HG03097 (cell line): ENCODE measurements around the gene ITPKA.
A peak's percentile ranks its signal among the peaks of the same experiment; 100 is the strongest.
"Not testable (repeated sequence)": the region's sequence is repeated elsewhere in the genome, so short reads cannot be mapped to it uniquely, and the experiment has no call there.

Experiments used
- ATAC-seq: cut with Tn5 transposase; IDR thresholded peaks from one replicate; pipeline ENCODE4 v1.9.1; 2021; ENCODE audit not compliant: unreplicated experiment, low FRiP score

ITPKA gene

DNA sequence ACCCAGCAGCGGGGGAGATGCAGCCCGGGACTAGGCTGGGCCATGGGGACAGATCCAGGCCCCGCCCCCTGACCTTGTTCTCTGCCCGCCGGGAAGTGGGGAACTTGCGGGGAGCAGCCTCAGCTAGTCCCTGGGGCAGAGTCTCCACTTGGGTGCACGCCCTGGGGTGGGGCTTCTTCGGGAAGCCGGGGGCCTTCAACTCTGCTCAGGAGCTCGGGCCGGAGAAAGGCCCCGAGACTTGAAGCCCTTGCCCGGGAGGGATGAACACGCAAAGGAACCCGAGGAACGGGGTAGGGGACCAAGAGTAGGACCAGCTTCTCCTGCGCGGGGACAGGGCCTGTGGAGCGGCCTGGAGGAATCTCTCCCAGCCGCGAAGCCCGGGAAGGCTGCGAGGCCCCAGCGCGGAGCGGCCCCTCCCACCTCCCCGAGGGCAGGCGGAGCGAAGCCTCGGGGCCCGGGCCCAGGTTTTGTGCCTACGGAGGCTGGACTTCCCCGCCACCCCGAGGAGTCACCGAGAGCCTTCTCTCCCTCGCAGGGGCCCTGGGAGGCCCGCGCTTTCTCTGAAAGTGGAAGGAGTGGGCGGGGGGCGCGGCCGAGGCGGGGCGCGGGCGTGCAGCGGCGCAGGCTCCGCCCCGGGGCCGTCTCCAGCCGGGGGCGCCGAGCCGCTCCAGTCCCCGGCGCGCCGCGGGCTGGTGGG, at the start of gene ITPKA:
Gene ITPKA (plus strand): TSS at position 670 of the 697 bp plus-strand sequence. CDS start 54 bp downstream, outside the sequence.
- ATAC-seq: peak; percentile 56

DNA sequence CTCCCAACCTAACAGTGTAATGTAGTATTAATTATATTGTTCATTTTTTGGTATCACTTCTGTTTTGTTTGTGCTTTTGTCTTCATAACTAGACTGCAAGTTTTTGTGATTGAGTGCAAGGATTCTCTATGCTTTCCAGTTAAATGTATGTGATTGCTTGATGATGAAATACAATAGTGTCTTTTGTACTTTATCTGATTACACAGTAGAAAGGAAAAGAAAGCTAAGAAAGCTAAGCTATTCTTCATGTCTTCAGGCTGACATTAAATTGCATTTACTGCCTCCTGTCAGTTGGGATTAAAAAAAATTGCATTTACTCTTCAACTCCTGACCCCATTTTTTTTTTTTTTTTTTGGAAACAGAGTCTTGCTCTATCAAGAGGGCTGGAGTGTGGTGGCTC, 48.3 kb upstream of the ITPKA start:
- no peak for ATAC-seq

DNA sequence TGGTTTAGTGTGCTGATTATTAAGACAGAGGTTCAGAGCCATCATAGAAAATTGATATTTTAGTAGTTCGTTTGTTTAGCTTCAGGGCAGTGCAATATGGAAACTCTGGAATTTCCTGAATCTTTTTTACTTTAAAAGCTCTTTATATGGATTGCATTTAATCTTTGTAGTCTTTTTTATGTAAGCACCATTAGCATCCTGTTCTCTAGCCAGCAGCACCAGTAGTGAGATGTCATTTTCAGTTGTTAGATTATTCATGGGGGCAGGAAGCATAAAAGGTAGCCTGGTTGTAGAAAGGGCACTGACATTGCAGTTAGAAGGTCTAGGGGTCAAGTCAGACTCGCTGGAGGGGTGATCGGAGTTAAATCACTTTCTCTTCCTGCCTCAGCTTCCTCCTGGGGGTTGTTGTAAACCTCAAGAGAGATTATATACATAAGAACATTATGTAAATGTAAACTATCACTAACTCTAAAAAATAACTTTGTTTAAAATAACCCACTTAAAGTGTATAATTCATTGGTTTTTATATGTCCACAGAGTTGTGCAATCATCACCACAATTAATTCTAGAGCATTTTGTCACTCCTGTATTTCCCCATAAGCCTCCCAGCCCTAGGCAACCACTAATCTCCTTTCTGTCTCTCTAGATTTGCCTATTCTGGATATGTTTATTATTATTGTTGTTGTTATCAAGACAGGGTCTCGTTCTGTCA, 31.4 kb upstream of the ITPKA start:
- no peak for ATAC-seq

DNA sequence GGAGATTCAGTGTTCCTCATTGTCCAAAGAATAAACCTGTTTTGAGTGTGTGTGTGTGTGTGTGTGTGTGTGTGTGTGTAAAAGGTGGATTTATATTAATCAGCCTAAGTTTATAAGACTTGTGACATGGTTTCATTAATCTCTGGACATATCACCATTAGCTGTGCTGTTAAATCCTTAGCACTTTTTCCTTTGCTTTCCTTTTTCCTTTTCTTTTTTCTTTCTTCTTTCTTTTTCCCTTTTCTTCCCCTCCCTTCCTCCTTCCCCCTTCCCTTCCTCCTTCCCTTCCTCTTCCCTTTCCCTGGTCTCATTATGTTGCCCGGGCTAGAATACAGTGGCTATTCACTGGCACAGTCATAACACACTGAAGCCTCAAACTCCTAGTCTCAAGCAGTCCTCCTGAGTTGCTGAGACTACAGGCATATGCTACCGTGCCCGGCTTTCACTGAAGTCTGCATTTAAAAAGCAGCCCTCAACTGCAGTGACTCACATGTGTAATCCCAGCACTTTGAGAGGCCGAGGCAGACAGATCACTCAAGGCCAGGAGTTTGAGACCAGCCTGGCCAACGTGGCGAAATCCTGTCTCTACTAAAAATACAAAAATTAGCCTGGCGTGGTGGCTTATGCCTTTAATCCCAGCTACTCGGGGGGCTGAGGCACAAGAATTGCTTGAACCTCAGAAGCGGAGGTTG, 28.6 kb upstream of the ITPKA start:
- no peak for ATAC-seq

DNA sequence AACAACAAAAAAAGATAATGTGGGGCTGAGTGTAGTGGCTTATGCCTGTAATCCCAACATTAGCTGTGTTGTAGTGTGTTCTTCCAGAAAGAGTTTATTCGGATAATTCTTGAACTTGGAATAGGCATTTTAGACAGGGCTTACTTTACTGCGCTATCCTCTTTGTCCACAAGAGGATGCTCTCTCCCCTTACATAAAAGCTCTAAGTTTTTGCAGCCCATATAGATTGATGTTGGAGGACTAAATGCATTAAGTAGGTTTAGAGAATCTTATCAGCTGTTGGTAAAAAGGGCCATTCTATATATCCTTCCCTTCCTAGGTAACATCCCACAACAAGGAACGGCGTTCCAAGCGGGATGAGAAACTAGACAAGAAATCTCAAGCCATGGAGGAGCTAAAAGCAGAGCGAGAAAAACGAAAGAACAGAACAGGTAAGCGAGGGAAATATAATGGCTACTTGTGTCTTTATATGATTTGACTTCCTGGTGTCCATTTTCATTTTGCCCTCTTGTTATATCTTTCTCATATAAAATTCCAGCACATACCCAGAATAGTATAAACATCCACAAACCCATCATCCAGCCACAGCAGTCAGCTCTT, 27.8 kb upstream of the ITPKA start:
- ATAC-seq: no peak

DNA sequence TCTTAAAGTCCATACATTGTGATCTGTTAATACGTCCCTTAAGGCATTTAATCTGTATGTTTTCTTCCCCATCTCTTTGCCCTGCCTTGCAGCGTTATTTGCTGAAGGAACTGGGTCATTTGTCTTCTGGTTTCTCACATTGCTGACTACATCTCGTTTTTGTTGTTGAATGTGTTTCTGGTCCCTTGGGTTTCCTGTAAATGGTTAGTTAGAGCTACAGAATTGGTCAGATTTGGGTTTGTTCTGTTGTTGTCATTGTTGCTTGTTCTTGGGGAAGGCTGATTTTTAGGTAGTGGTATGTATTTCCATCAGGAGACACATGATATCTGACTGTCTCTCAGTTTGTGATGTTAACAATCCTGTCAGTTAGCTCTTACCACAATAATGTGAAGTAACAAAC, 27.0 kb upstream of the ITPKA start:
- ATAC-seq: no peak

DNA sequence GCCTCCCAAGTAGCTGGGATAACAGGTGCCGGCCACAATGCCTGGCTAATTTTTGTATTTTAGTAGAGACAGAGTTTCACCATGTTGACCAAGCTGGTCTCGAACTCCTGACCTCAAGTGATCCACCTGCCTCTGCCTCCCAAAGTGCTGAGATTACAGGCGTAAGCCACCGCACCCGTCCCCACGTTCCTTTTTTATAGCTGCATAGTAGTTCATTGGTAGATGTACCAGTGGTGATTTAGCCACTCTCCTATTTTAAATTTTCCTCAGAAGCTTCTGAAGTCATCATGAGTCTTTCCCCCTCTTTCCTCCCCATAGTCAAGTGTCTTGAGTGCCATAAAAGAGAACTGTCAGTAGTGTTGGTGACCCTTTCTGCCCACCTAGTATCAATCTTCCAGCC, 24.0 kb upstream of the ITPKA start:
- not testable (repeated sequence) for ATAC-seq

DNA sequence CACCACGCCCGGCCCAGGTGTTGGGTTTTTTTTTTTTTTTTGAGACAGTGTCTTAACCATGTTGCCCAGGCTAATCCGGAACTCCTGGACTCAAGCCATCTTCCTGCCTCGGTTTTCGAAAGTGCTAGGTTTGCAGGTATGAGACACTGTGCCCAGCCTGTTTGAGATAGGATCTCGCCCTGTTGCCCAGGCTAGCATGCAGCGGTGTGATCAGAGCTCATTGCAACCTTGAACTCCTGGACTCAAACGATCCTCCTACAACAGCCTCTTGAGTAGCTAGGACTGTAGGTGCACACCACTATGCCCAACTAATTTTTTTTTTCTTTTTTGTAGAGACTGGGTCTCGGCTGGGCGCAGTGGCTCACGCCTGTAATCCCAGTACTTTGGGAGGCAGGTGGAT, 20.3 kb upstream of the ITPKA start:
- no peak for ATAC-seq

DNA sequence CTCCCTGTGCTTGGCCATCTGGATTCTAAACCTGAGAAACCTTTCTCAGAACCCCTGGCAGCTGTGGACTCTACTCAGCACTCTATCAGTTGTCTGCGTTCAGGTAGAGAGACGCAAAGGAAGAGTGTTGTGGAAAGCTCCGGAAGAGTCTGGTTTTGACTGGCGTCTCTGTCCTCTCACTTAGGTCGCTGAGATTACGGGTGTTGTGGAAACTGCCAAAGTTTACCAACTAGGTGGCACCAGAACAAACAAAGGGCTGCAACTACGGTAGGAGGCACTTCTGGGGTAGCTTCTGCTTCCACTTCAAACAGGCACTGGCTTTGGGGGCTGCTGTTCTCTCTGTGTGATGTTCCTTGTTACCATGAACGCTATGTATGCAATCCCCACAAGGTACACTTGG, 19.2 kb upstream of the ITPKA start:
- no peak for ATAC-seq

DNA sequence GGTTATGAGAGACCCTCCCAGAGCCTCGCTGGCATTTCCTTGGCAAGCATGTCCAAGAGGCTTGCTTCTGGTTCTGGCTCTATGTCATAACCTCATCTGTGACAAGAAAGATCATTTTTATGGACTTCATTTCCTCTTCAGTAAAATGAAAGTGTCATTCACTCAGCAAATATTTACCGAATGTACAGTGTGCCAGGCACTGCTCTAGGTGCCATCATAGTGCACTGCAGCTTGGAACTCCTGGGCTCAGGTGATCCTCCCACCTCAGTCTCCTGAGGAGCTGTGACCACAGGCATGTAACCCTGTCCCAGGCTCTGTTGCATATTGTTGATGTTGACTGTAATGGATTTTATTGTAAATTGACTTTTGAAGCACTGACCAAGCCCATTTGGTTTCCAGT, 18.7 kb upstream of the ITPKA start:
- no peak for ATAC-seq

DNA sequence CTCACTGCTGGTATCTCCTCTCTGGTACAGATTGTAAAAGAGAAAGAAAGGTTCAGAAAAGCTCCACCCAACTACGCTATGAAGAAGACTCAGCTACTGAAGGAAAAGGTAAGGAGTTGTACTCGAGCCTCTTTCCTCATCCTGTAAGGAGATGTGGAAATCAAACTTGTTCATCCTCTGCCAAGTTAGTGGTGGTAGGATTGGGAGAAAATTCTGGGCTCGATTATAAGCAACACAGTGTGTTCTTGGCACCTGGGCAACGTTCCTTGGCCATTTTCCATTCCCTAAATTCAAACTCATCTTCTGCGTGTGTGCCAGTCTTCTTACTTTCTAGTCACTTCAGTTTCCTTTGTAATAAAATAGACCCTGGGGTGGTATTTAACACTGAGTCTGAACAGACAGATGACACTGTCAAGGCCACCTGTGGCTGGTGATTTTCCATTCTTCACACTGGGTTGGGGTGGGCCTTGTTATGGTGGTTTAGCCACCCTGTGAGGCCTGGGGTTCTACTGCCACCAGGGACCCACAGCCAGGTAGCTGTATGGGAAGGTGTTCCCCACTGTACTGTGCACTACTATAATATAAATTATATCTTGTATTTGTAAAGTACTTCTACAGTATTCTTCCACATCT, 17.1 kb upstream of the ITPKA start:
- ATAC-seq: no peak

DNA sequence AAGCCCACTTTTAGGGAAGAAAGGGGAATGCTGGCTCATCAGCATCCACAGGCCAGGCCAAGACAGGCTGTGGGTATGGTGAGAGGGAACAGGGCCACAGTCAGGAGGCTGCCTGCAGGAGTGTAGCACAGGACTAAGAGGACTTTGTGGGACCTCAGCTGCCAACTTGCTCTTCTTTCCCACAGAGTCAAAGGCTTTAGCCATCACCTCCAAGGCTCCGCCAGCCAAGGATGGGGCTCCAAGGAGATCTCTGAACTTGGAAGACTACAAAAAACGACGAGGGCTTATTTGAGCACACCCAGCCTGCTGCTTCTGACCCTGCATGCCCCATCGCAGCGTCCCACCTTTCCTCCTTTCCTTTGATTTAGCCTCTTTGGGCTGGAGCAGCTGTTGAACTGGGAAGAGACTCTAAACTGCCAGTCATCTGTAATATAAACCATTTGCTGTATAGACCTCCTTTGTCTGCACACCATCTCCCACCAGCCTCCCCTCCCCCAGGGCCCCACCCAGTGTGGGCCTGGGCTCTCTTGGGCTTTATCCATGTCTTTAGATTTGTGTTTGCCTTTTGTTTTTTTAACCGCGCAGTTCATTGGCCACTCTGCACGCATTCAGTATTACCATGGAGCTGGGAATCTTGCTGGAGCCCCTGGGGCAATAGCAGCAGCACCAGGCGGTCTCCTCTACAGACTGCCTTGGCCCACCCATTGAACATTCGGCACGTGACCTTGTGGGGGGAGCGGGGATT, 13.1 kb upstream of the ITPKA start:
- no peak for ATAC-seq

DNA sequence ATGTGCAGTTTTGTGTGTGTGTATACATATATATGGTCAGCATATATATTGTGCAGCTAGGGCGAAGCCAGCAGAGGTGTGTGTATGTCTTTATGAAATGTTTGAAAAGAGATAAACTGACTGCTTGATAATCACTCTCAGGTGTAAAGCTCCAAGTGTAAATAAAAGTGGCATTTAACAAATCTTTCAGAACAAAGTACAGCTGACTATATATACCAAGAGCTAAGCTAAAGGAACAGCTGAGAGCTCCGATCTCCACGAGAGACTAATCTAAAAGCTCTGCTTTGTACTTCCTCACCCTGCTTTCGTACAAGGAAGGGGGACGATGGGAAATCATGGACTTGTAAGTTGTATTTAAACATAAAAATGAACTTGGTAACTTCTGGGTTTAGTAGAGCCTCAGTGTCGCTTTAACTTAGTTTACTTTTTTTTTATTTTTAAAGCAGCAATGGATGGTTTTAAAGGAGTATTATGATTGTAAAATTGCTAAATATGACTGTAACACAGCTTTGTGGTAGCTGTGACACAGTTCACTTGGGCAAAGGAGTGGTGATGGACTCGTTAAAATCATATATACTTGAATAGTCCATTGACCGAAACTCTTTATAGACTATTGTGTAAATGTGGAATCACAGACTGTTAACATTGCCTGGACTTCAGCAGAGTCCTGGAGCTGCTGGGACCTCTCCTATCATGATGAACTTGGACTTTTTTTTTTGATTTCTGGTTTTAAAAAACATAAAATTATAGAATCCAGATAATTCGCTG, 11.4 kb upstream of the ITPKA start:
- ATAC-seq: no peak

DNA sequence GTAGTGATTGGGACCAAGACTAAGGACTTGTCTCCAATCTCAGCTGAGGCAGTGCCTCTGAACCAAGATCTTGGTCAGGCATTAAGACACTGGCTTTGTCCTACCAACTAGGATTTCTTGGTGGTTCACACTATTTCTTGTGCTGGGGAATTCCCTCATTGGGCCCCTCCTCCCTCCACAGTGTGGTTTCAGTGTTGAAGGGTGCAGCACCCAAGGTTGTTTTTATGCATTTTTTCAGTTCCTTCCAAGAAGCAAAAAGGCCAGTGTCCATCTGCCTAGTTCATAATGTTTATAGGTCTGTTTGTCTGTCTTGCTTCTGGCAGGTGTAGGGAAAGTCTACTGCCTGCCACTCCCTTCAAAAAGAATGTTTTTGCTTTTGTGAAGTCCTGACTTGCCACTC, 10.6 kb upstream of the ITPKA start:
- peak; percentile 56 for ATAC-seq

DNA sequence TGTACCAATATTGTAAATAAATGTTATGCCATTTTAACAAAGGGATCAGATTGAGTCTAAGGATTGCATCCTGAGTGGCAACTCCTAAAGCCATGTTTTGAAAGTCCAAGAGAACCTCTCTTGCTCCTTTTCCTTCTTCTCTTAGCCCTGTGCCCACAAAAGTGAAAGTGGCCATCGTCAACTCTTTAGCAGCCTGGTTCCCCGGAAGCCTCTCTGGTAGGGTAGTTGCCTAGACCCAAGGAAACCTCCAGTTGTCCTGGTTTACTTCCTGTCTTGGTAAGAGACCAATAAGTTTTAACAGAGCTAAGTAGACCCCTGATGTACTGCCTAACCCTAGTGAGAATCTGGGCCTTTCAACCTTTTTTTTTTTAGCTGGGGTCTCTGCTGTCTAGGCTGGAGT, 10.2 kb upstream of the ITPKA start:
- ATAC-seq: peak; percentile 6

DNA sequence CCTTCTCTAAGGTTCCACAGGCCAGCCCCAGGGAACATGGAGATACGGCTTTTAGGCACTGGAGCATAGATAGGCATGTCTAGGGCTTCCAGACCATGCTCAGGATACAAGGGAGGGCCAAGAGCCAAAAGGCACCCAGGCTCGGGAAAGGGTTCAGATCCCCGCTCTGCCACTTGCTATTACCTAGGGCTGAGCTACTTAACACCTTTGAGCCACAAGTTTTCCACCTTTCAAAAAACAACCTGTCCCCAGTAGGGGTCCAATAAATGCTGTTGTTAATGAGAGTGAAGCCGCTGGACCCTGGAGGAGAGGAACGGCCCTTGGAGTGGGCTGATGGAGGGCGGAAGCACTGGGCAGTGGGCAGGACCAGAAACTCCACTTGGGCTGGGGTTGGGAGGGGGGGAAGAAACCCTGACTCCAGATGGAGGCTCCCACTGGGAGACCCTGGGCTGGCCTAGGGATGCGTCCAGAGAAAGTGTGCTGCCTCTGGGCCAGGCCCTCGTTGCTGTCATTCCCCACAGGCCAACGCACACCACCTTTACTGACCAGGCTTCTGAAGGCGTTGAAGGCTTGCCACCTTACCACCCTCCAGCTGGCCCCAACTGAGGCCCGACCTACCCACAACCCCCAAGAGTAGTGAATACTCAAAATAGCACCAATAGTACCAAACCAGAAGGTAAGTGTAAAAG, 8.6 kb upstream of the ITPKA start:
- ATAC-seq: no peak

DNA sequence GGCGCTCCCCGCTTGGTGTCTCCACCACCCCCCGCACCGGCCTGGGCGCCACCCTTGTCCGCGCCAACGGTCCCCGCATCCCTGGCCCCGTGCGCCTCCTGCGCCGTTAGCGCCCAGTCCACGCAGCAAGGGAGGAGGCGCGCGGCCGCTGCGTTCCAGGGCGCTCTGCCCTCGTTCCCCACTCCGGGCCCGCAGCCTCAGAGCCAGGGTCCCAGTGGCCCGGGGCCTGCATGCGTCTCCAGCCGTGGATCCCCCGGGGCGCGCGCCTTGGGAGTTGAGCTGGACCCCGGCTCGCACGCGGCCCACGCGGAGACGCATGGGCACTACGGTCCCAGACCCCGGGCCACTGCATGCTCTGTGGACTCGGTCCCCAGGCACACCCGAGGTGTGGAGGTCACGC, 7.4 kb upstream of the ITPKA start:
- ATAC-seq: no peak

DNA sequence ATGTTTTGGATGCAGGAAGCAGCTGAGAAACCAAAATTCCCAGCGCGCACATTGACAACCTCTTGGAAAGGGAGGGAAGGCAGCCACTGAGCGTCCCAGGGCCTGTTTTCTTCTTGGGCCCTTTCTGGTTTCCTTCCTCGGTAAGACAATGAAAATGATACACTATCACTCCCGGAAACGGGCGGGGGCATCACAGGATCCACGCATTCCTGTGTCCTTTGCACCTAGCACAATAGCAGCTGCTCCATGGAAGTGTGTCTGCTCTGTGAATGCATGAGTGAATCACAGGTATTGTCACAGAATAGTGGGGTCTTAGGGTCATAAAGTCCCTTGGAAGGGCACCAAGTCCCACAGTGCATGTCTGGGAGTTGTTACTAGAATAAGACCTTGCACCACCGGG, 6.3 kb upstream of the ITPKA start:
- no peak for ATAC-seq

DNA sequence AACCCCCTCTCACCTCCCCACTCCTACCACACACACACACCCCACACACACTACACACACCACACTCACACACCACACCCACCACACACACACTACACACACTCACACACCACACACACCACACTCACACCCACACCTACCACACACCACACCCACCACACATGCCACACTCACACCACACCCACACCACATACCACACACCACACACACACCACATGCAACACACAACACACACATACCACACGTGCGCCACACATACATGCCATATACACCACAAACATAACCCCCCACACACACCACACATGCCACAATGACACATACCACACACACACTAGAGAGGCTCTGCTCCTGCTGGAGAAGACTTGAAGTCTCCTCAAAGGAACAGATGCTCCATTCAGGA, 5.9 kb upstream of the ITPKA start:
- no peak for ATAC-seq
